Stimulated activated CD8-positive, alpha-beta memory T cell treated with anti-CD3 and anti-CD28 coated beads, Interleukin-4, amount 100 ng/mL, for 1 hour (primary cell): ENCODE data around the gene SPACA7.
"Not testable (repeated sequence)": the region's sequence is repeated elsewhere in the genome, so short reads cannot be mapped to it uniquely, and the experiment has no call there.

Experiments used
- DNase-seq, 2 donors: peaks; one replicate each; pipeline ENCODE4 v3.0.0-alpha.2; 2020; ENCODE audit warnings: low read depth in 2 of 2, low spot score in 1 of 2

SPACA7 gene

GRCh38 chr13:112349681-112350080, 26.5 kb upstream of the SPACA7 start:
- no peak for DNase-seq

GRCh38 chr13:112350300-112350699, 25.9 kb upstream of the SPACA7 start:
- no peak for DNase-seq

- DNase-seq: no peak
These were observed 24.3 kb upstream of the SPACA7 start for GRCh38 chr13:112351825-112352224.

GRCh38 chr13:112353856-112354255, 22.3 kb upstream of the SPACA7 start:
- no peak for DNase-seq

GRCh38 chr13:112354330-112355273, 21.6 kb upstream of the SPACA7 start:
- no peak for DNase-seq

- DNase-seq: no peak
These were observed 20.8 kb upstream of the SPACA7 start for GRCh38 chr13:112355274-112355838.

- no peak for DNase-seq
These were observed 20.0 kb upstream of the SPACA7 start for GRCh38 chr13:112356190-112356589.

- DNase-seq: no peak
These were observed 18.0 kb upstream of the SPACA7 start for GRCh38 chr13:112358156-112358555.

GRCh38 chr13:112362021-112362420, 14.1 kb upstream of the SPACA7 start:
- no peak for DNase-seq

GRCh38 chr13:112363867-112364528, 12.2 kb upstream of the SPACA7 start:
- DNase-seq: no peak

- no peak for DNase-seq
These were observed 9.1 kb upstream of the SPACA7 start for GRCh38 chr13:112366907-112367646.

- no peak for DNase-seq
These were observed 7.3 kb upstream of the SPACA7 start for GRCh38 chr13:112368883-112369282.

- no peak for DNase-seq
These were observed 5.8 kb upstream of the SPACA7 start for GRCh38 chr13:112370311-112370710.

- DNase-seq: no peak
These were observed 1.9 kb upstream of the SPACA7 start for GRCh38 chr13:112374271-112374670.

- no peak for DNase-seq
These were observed 15.6 kb downstream of the SPACA7 start for GRCh38 chr13:112391746-112392145.

- no peak for DNase-seq
These were observed 16.6 kb downstream of the SPACA7 start for GRCh38 chr13:112392719-112393118.

- DNase-seq: not testable (repeated sequence)
These were observed 18.9 kb downstream of the SPACA7 start for GRCh38 chr13:112395022-112395421.

GRCh38 chr13:112395941-112396340, 19.8 kb downstream of the SPACA7 start:
- not testable (repeated sequence) for DNase-seq

- no peak for DNase-seq
These were observed 21.0 kb downstream of the SPACA7 start for GRCh38 chr13:112397108-112397507.

- not testable (repeated sequence) for DNase-seq
These were observed 22.2 kb downstream of the SPACA7 start for GRCh38 chr13:112398347-112398746.

- DNase-seq: not testable (repeated sequence)
These were observed 33.7 kb downstream of the SPACA7 start for GRCh38 chr13:112409828-112410227.
